Hepatocyte (in vitro differentiated cells): Measurements from ENCODE around the gene FBXO21. TPM values are rescaled to one million over a fixed set of nuclear protein-coding genes. Genes with fewer than 3 reads are reported as not detected.

Experiments used
- DNase-seq: peaks from one replicate; pipeline ENCODE4 v3.0.0-alpha.2; 2016; ENCODE audit warnings: low spot score
- H2AFZ ChIP-seq: fragments of 200-600 bp; sonication (generic); 2 replicates; pipeline ENCODE4 v1.6.0; 2016; ENCODE audit warnings: antibody characterized with exemption, mild to moderate bottlenecking
- H3K27ac ChIP-seq: fragments of 200-600 bp; sonication (generic); 2 replicates; pipeline ENCODE4 v1.5.1; 2016; ENCODE audit warnings: mild to moderate bottlenecking
- H3K27me3 ChIP-seq: fragments of 200-600 bp; sonication (generic); 2 replicates; pipeline ENCODE4 v1.6.1; 2016
- H3K36me3 ChIP-seq: fragments of 200-600 bp; sonication (generic); replicated peaks from 2 replicates; pipeline ENCODE4 v1.5.1; 2016; ENCODE audit warnings: low read depth; ENCODE audit not compliant: insufficient read depth
- H3K4me1 ChIP-seq: fragments of 200-600 bp; sonication (generic); 2 replicates; pipeline ENCODE4 v1.5.1; 2016; ENCODE audit warnings: mild to moderate bottlenecking, moderate library complexity; ENCODE audit not compliant: insufficient read depth
- H3K4me2 ChIP-seq: fragments of 200-600 bp; sonication (generic); 2 replicates; pipeline ENCODE4 v1.6.0; 2016
- H3K4me3 ChIP-seq: fragments of 200-600 bp; sonication (generic); 2 replicates; pipeline ENCODE4 v1.5.1; 2016; ENCODE audit warnings: mild to moderate bottlenecking
- H3K79me2 ChIP-seq: fragments of 200-600 bp; sonication (generic); 2 replicates; pipeline ENCODE4 v1.6.0; 2017; ENCODE audit warnings: mild to moderate bottlenecking
- H3K9me2 ChIP-seq: fragments of 200-600 bp; sonication (generic); replicated peaks from 2 replicates; pipeline ENCODE4 v1.6.0; 2017; ENCODE audit warnings: mild to moderate bottlenecking; ENCODE audit not compliant: insufficient read depth
- H3K9me3 ChIP-seq: fragments of 200-600 bp; sonication (generic); 2 replicates; pipeline ENCODE4 v1.5.1; 2016; ENCODE audit warnings: low read depth, mild to moderate bottlenecking
- H4K20me1 ChIP-seq: fragments of 200-600 bp; sonication (generic); 2 replicates; pipeline ENCODE4 v1.6.0; 2016; ENCODE audit warnings: mild to moderate bottlenecking; ENCODE audit not compliant: insufficient read depth, poor library complexity, severe bottlenecking
- CTCF ChIP-seq: fragments of 200-600 bp; sonication (generic); IDR thresholded peaks from 2 replicates; pipeline ENCODE4 v1.5.1; 2016; ENCODE audit warnings: antibody characterized with exemption, mild to moderate bottlenecking; ENCODE audit not compliant: poor library complexity
- EZH2 ChIP-seq: fragments of 200-600 bp; sonication (generic); IDR thresholded peaks from 2 replicates; pipeline ENCODE4 v1.6.1; 2016; ENCODE audit warnings: antibody characterized with exemption, mild to moderate bottlenecking, borderline replicate concordance
- EZH2phosphoT487 ChIP-seq: fragments of 200-600 bp; sonication (generic); IDR thresholded peaks from one replicate; pipeline ENCODE4 v1.6.1; 2018; ENCODE audit warnings: antibody characterized with exemption, mild to moderate bottlenecking, low read depth, moderate library complexity; ENCODE audit not compliant: unreplicated experiment, severe bottlenecking
- WGBS: methylation state at CpG from one replicate; pipeline ENCODE4 v1.1.6; 2016; ENCODE audit warnings: low lambda C conversion rate; ENCODE audit errors: missing lambda C conversion rate; 5-methylcytosine and 5-hydroxymethylcytosine counted together
- polyA plus RNA-seq: library from polyadenylated mRNA; unstranded; fragments of >200 nt; fragmentation: Nextera tagmentation; extraction: Ambion mirVana; gene quantifications from 2 replicates; pipeline ENCODE4 v1.2.1, GENCODE V29; 2016
- total RNA-seq: library from RNA; depleted of rRNA; stranded (reverse); fragments of >200 nt; gene quantifications from 2 replicates; pipeline ENCODE4 v1.2.3, GENCODE V29; 2014

The FBXO21 gene
- total and polyA plus RNA-seq, 2 experiments from 2014 or later = 41.9 to 68.0 TPM

GRCh38 chr12:117216686-117217085, 26.4 kb upstream of the FBXO21 start:
- TF ChIP-seq EZH2 (no peak), CTCF (no peak), EZH2phosphoT487 (no peak)
- H2AFZ ChIP-seq = no peak overlapping the region
- H4K20me1 ChIP-seq = no peaks in the 10 kb centered on the region
- no peaks in the 10 kb centered on the region for H3K36me3 ChIP-seq
- WGBS = 84% methylated on average over 5 of the region's 5 CpGs
- no peak overlapping the region for H3K27ac ChIP-seq
- H3K4me3 ChIP-seq = no peak overlapping the region
- H3K27me3 ChIP-seq = peaks cover 14% of the 10 kb centered on the region
- no peaks in the 10 kb centered on the region for H3K4me1 ChIP-seq
- H3K9me3 ChIP-seq = no peaks in the 10 kb centered on the region
- H3K4me2 ChIP-seq = no peak overlapping the region
- H3K9me2 ChIP-seq = no peaks in the 10 kb centered on the region
- no peaks in the 10 kb centered on the region for H3K79me2 ChIP-seq
- DNase-seq = no peak

GRCh38 chr12:117214797-117215196, 24.5 kb upstream of the FBXO21 start:
- Histone ChIP-seq H3K36me3 (no peaks in the 10 kb centered on the region), H3K27ac (no peak overlapping the region), H3K27me3 (peaks cover 14% of the 10 kb centered on the region), H2AFZ (no peak overlapping the region), H3K4me3 (no peak overlapping the region), H3K4me2 (no peak overlapping the region), H3K9me3 (no peaks in the 10 kb centered on the region), H3K9me2 (no peaks in the 10 kb centered on the region), H3K4me1 (no peaks in the 10 kb centered on the region), H3K79me2 (no peaks in the 10 kb centered on the region), H4K20me1 (no peaks in the 10 kb centered on the region)
- 93% methylated on average over 10 of the region's 10 CpGs for WGBS
- DNase-seq = no peak
- TF ChIP-seq EZH2phosphoT487 = no peak
- TF ChIP-seq EZH2 = no peak

GRCh38 chr12:117213295-117213808, 23.1 kb upstream of the FBXO21 start:
- Histone ChIP-seq H3K9me2 (no peaks in the 10 kb centered on the region), H4K20me1 (no peaks in the 10 kb centered on the region), H3K4me2 (no peak overlapping the region), H3K79me2 (no peaks in the 10 kb centered on the region), H3K27me3 (peaks cover 11% of the 10 kb centered on the region), H3K4me3 (no peak overlapping the region), H3K27ac (no peak overlapping the region), H3K36me3 (no peaks in the 10 kb centered on the region), H3K9me3 (no peaks in the 10 kb centered on the region), H2AFZ (no peak overlapping the region), H3K4me1 (no peaks in the 10 kb centered on the region)
- DNase-seq = no peak
- 49% methylated on average over 2 of the region's 2 CpGs for WGBS
- TF ChIP-seq EZH2phosphoT487 = no peak
- no peak for TF ChIP-seq CTCF
- no peak for TF ChIP-seq EZH2

GRCh38 chr12:117212563-117213190, 22.4 kb upstream of the FBXO21 start:
- Histone ChIP-seq H3K9me3 (no peaks in the 10 kb centered on the region), H3K4me2 (no peak overlapping the region), H3K4me3 (no peak overlapping the region), H3K27me3 (peaks cover 11% of the 10 kb centered on the region), H3K79me2 (no peaks in the 10 kb centered on the region), H2AFZ (no peak overlapping the region), H4K20me1 (no peaks in the 10 kb centered on the region), H3K4me1 (no peaks in the 10 kb centered on the region), H3K9me2 (no peaks in the 10 kb centered on the region), H3K36me3 (no peaks in the 10 kb centered on the region), H3K27ac (no peak overlapping the region)
- peak; percentile 87 for DNase-seq
- TF ChIP-seq EZH2phosphoT487 (no peak), EZH2 (no peak), CTCF (peak; percentile 94)
- WGBS = 20% methylated on average over 7 of the region's 7 CpGs
